ENCODE data around the gene CEP89.

GRCh38 chr19:32877977-32878745 is 93.6 kb downstream of the CEP89 start:
- no peak for TF ChIP-seq CTCF (IDR thresholded peaks at IDR 0.05 in 8 of 11, conservative IDR thresholded peaks at IDR 0.05 in 3 of 11)
- no peak for TF ChIP-seq POLR2A (IDR thresholded peaks at IDR 0.05)
- no peak for TF ChIP-seq POLR2AphosphoS5 (IDR thresholded peaks at IDR 0.05)
